HG03103 (cell line): ENCODE data around the gene ZFAND2B.
"Not testable (repeated sequence)": the region's sequence is repeated elsewhere in the genome, so short reads cannot be mapped to it uniquely, and the experiment has no call there.

Experiments
- ATAC-seq: cut with Tn5 transposase; IDR thresholded peaks from one replicate; pipeline ENCODE4 v1.9.1; 2021; ENCODE audit warnings: low read depth; ENCODE audit not compliant: unreplicated experiment

The ZFAND2B gene

DNA sequence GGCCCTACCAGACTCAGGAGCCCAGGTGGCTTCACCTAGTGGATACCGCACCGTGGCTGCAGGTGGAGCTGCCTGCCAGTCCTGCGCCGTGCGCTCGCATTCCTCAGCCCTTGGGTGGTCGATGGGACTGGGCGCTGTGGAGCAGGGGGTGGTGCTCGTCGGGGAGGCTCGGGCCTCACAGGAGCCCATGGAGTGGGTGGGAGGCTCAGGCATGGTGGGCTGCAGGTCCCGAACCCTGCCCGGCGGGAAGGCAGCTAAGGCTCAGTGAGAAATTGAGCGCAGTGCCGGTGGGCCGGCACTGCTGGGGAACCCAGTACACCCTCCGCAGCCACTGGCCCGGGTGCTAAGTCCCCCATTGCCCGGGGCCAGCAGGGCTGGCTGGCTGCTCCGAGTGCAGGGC is 5.3 kb upstream of the ZFAND2B start:
- not testable (repeated sequence) for ATAC-seq

DNA sequence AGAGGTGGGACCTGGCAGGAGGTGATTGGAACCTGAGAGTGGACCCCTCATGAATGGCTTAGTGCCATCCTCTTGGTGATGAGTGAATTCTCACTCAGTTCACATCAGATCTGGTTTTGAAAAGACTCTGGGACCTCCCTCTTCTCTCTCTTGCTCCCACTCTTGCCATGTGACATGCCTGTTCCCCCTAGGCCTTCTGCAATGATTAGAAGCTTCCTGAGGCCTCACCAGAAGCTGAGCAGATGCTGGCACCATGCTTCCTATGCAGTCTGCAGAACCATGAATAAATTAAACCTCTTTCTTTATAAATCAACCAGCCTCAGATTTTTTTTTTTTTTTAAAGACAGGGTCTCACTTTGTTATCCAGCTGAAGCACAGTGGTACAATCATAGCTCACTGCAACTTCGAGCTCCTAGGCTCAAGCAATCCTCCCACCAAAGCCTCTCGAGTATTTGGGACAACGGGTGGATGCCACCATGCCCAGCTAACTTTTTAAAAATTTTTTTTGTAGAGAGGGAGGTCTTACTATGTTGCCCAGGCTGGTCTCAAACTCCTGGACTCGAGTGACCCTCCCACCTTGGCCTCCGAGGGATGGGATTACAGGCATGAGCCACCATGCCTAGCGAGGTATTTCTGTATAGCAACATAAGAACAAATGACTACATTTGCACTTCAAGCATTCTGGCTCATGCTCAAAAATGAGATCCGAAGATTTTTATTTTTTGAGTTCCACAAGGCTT is 2.0 kb upstream of the ZFAND2B start:
- ATAC-seq: no peak

DNA sequence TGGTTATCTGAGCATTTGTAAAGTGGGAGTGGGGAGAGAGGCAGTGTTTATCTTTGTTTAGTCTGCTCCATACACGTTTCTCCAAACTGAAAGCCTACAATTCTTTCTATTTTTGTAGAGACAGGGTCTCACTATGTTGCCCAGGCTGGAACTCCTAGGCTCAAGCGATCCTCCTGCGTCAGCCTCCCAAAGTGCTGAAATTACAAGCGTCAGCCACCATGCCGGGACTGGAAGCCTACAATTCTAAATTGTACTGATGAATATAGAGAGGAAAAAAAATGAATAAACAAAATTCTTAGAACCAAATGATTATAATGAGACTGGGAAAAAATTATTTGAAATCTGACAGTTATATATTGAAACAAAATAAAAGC is 1.4 kb upstream of the ZFAND2B start:
- ATAC-seq: no peak

DNA sequence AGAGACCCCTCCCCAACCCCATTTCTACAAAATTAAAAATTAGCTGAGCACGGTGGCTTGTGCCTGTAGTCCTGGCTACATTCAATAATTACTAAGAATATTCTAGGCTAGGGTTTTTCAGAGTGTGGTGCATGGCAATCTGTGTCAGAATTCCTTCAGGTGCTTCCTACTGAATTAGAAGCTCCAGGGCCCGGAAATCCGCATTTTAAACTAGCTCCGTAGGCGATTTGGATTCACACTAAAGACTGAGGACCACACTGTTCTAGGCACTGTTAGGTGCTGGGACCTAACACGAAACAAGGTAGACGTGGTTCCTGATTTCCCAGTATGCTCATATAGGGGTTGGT is 628 bp upstream of the ZFAND2B start:
- no peak for ATAC-seq

DNA sequence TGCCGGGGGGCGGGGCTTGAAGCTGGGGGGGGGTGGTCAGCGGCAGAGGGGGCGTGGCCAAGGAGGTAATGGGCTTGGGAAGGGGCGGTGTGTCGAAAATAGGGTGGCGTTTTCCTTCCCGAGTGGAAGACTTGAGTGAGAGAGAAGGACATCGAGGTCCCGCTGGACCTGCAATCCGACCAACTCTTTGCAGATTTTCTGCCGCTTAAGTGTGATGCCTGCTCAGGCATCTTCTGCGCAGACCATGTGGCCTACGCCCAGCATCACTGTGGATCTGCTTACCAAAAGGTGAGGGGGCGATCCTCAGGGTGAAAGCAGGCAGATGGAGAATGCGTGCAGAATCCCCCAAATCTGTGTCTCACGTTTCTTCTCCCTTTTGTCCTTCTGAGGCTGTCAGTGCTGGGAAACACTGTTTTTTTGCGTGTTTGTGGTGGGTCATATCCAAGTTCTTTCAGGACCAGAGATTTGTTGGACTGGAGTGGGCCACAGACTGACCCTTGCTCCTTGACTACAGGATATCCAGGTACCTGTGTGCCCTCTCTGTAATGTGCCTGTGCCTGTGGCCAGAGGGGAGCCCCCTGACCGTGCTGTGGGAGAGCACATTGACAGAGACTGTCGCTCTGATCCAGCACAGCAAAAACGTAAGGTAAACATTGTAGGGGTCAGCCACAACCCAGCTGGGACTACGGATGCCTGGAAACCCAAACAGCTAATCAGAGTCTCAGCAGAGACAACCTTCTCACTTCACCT is 727 bp downstream of the ZFAND2B start:
- no peak for ATAC-seq

DNA sequence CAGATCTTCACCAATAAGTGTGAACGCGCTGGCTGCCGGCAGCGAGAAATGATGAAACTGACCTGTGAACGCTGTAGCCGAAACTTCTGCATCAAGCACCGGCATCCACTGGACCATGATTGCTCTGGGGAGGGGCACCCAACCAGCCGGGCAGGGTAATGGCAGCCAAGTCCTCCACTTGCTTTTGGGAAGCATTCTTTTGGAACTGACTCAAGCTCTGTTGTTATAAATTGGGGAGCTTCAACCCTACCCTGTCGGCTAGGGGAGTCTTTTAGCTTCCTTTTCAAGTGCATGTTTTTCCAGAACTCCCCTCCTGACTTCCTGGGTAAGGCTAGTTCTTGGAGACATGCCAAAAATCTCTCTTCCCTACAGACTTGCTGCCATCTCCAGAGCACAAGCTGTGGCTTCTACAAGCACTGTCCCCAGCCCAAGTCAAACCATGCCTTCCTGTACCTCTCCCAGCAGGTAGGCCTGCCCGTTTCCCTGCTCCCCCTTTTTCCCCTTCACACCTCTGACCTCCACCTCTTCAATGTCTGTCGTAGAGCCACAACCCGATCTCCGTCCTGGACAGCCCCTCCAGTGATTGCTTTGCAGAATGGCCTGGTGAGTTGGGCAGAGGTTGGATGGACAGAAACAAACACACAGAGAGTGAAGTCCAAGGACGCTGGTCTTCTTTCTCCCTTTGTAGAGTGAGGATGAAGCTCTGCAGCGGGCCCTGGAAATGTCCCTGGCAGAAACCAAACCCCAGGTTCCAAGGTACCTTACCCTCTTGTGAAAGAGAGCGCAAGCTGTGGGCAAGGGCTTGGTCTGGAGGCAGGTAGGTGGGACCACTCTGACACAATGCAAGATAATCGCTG is 1.5 kb downstream of the ZFAND2B start:
- no peak for ATAC-seq

DNA sequence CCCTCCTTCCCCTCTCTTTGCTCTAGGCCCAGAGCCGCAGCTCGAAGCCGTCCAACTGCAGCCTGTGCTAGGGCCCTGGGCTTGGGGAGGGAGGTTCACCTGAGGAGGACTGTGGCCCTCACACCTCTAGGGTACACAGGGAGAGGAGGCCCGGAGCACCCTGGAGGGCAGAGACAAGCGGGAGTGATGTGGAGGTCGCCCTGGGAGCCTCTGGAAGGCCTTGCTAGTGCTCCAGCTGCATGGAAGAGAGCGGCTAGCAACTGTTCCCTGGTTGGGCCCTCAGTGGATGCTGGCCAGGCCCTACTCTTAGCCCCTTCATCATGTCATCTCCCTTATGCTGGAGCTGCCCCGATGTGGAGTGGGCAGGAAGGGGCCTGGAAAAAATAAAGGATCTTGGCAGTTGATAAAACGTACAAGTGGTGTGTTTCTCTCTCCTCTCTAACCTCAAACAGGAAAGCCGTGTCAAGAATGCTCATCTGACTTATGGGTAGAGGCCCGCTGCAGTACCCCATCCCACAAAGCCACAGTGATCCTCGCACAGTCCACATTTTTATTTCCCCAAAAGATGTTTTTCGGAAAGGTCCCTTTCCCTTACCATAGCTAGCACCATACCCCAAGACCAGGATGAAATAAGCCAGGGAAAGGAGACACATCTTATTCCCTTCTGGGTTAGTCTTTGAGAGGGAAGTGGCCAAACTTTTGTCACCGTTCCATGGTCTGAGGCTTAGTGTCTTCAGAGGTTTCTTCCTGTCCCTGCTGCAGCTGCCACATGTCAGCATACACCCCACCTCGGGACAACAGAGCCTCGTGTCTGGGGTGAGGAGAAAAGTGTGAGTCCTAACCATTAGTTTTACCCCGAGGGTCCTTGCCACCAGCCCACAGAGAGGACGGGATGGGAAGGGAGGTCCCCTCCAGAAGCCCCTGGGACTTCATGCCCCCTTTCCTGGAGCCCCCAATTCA is 2.9 kb downstream of the ZFAND2B start:
- no peak for ATAC-seq

DNA sequence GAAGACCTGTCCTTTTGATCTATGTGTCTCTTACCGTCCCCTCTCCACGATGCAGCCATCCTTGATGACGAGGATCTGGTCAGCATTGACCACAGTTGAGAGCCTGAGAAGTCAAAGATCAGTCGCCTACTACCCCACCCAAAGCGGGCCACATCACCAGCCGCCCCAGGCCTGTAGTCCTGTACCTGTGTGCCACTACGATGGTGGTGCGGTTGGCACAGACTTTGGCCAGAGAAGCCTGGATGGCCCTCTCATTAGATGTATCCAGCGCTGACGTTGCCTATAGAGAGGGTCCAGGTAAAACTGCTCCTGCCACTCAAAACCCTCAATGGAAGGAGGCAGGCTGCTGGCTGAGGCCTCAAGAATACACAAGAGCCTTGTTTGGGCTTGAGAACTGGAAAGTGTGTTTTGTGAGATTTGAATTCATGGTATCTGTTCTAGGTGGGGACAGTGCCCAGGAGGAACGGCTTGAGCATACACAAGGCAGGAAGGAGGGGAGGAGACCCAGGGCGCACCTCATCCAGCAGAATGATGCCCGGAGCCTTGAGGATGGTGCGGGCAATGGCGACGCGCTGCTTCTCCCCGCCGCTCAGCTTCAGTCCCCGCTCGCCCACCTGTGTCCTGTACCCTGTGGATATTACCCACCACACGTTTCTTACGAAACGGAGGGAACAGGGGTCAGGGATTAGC is 3.8 kb downstream of the ZFAND2B start:
- ATAC-seq: no peak

DNA sequence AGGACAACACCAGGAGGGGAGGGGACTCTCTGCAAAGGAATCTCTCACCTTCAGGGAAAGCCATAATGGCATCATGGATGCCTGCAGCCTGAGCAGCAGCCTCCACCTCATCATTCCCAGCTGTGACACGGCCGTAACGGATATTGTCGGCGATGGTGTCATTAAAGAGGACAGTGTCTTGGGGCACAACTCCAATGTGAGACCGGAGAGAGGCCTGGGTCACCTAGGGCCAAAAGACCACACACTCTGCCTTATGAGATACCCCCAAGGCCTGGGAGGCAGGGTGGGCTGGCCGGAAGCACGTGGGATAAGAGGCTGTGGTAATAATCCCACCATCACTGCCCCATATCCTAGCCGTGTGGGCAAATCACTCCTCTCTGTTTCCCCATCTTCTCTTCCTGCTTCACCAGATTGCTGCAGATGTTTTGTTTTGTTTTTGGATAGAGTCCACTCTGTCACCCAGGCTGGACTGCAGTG is 4.3 kb downstream of the ZFAND2B start:
- ATAC-seq: no peak

DNA sequence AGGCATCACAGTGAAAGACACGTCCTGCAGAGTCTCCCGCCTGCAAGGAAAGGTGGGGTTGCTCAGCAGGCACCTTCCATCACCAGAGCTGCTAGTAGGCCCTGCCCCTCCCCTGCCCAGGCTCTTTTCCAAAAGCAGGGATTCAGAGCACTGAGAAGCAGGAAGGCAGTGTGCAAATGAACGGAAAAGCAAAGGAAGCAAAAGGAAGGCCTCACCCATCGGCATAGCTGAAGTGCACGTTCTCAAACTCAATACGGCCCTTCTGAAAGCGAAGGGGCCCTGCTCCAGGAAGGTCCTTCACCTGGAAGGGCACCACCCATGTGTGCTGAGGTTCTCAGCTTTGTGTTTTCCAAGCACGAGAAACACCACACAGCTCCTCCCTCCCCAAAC is 6.4 kb downstream of the ZFAND2B start:
- ATAC-seq: no peak

DNA sequence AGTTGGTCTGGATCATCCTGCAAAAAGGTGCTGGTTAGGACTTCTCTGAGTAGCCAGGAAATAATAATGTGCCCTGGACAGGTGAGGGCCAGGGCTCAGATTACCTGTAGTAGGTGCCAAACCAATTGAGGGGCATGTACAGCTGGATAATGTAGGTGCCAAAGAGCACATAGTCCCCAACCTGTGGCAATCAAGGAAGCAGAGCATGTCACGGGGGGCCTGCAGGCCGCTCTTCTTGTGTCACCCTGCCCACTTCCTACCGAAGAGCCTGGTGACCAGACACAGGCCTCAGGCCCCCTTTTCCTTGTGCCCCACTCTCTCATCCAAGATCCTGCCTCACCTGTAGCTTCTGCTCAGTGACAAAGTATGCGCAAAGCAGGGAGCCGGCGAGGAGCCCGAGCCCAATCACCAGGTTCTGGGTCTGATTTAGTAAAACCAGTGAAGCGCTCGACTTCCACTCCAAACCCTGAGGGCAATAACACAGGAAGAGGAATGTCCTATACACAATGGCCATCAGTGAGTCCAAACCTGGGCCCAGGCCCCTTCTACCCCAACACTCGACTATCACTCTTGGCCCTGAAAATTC is 7.0 kb downstream of the ZFAND2B start:
- no peak for ATAC-seq

DNA sequence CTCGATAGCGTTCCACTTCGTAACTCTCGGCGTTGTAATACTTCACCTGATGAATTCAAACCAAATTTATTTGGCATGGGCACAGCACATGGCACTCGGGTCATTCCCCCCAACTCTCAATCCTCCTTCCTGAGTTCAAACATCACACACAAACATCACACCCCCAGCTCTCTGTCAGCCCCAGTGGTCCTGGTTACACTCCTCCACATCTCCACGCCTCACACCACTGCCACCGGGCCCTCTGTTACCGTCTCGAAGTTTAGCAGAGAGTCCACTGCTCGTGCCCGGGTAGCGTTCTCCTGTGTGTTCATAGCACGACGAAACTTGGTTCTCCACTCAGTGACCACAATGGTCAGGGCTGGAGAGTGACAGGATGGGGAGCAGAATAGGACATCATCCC is 7.6 kb downstream of the ZFAND2B start:
- no peak for ATAC-seq

DNA sequence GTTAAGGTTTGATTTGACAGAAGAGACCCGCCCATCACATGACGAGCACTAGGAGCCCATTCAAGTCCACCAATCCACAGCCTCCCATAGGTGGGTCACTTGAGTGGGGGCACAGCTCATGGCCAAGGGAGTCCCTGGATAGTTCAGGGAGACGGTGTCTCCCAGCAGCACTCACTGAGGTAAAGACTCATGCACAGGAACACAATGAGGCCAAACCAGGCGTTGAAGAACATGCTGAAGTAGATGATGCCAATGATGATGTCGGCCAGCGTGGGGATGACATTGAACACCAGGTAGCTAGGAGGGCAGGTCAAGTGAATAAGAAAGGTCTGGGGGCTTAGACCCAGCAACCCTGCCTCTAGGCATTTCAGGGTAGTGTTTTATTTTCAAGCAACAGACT is 8.2 kb downstream of the ZFAND2B start:
- ATAC-seq: no peak

DNA sequence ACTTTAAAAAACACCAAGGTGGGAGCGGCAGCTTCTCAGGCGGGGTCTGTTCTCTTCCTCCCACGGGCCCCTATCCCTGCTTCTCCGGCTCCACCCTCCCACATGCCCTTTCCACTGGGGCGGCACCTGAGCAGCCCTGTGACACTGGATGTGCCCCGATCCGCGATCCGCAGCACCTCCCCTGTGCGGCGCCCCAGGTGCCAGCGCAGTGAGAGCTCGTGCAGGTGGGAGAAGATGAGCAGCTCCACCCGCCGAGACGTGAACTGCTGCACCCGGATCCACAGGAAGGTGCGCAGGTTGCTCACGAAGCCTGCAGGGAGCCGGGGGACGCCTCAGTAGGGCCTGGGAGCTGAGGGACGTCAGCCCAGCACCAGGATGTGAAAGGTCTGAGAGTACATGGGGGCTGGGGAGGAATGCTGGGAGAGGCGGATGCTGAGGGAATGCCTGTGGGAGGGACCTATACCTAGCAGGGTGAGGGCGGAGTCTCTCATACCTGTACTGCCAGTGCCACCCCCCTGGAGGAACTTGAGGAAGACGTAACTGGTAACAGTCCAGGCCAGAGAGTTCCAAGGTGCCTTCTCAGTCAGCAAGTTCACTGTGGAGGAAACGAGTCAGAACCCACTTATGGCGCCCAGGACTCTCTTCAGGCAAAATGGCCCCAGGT is 9.4 kb downstream of the ZFAND2B start:
- ATAC-seq: no peak

DNA sequence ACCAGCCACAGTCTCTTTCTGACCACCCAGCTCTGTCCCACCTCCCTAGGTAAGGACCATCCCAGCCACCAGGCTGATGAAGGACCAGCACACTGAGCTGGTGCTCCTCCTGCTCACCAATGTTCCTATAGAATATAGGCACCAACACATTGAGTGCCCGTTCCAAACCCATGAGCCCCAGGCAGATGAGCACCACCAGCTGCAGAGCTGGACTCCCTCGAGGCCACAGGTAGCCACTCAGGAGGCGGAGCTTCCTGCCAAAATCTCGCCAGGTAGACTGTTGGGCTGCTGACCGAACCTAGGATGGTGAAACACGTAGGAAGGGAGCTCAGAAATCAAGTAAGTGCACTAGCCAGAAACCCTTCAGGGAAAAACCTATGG is 9.9 kb downstream of the ZFAND2B start:
- no peak for ATAC-seq

DNA sequence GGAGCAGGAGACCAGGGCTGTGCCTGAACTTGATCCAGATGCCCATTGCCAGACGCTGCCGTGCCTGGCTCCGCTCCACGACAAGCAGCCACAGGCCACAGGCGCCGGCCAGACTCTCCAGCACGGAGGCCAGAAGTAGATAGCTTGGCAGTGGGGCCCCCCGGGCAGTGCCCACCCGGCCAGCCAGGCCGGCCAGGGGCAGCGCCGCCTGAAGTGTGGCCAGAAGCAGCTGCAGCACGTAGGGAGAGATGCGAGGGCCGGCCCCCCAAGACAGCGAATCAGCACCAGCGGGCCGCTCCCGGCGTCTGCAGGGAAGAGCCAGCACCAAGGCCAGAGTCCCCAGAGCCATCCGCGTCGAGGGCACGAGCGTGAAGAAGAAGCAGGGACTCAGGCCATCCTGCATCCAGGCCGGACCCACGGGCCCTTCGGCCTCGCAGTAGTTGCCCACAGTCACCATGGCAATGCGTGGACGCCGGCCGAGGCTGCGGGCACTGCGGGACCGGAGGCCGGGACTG is 11.7 kb downstream of the ZFAND2B start:
- peak; percentile 26 for ATAC-seq

DNA sequence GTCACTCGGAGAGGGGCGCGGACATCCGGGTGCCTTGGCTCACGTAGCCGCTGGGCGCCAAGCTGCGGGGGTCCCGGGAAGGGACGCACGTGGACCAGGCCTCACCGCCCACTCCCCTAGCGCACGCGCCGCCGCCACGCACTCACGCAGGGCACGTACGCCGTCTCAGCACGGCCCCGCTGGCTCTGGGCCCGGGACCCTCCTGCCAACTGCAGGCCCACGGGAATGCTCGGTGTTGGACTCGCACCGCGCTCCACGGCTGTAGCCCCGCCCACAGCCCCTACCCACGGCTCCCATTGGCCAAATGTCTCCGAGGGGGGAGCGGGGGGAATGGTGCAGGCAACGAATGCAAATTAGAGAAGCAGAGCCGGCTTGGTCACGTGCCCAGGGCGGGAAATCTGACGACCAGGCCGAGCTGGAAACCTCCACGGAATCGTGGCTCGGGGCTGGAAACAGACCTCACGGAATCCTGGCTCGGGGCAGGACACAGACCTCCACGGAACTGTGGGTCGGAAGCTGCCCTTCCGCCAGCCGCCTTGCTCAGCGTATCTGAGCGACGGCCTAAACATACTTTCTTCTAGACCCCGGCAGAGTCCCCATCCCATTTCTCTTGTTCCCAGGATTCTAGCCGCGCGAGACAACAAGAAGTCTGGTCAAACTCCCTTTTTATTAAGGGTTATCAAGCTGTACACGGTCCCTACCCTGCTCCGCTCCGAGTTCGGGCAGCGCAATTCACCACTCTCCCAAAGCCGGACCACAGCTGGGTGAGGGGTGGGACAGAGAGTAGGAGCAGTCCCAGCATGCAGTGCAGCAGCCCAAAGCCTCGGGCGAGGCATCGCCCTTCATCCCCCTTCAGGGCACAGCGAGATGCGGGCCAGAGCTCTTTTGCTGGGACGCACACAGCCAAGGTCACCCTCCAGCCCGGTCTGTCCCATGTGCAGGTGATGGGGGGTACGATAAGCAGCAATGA is 12.4 kb downstream of the ZFAND2B start, which contains the start of gene ABCB6:
Gene ABCB6 (minus strand): TSS at position 227 of the 970 bp plus-strand sequence. CDS start 285 bp downstream, outside the sequence.
- peak; percentile 79 for ATAC-seq
